Colonic mucosa (tissue), 4 donors: ENCODE measurements around the gene CYP2J2. TPM values are rescaled to one million over a fixed set of nuclear protein-coding genes. Genes with fewer than 3 reads are reported as not detected.
A peak's percentile ranks its signal among the peaks of the same experiment; 100 is the strongest.

Source experiments
- DNase-seq: peaks from one replicate; pipeline ENCODE4 v3.0.0-alpha.2; 2020
- H3K27ac ChIP-seq: fragments of 200-600 bp; one replicate; pipeline ENCODE4 v1.8.0; 2021
- H3K27me3 ChIP-seq: fragments of 200-600 bp; one replicate; pipeline ENCODE4 v1.8.0; 2021
- H3K36me3 ChIP-seq: fragments of 200-600 bp; one replicate; pipeline ENCODE4 v1.8.0; 2021
- H3K4me1 ChIP-seq: fragments of 200-600 bp; one replicate; pipeline ENCODE4 v1.8.0; 2021; ENCODE audit warnings: mild to moderate bottlenecking
- H3K4me3 ChIP-seq: fragments of 200-600 bp; one replicate; pipeline ENCODE4 v1.8.0; 2021
- H3K9ac ChIP-seq, 2 donors: one replicate each; pipeline ENCODE4 v1.7.0; 2013; ENCODE audit warnings: control low read depth in 2 of 2, low read depth in 2 of 2, low read length in 2 of 2
- H3K9me3 ChIP-seq: fragments of 200-600 bp; one replicate; pipeline ENCODE4 v1.8.0; 2021
- intact Hi-C: fragments of 100-400 bp; cut with DNase I; formaldehyde crosslinking; loops from one replicate; pipeline ENCODE4 v1.14.1; 2022
- total RNA-seq, 2 donors: library from RNA; stranded (reverse); fragmentation: NEBNext Ultra II Directional in 1 of 2; extraction: Animal tissue kit (Norgen Biotek cat#: 25700) in 1 of 2; gene quantifications; one replicate each; pipeline ENCODE4 v1.2.1, GENCODE V29; 2021
- TF ChIP-seq, protein P1 (sequence below): fragments of 200-600 bp; IDR thresholded peaks from one replicate; pipeline ENCODE4 v1.8.0; 2022; ENCODE audit warnings: antibody characterized with exemption, mild to moderate bottlenecking
- donor health status: healthy.
- donor health status: DM: no; HTN: no; CAD: no.
- donor health status: DM: no; HTN: no; CAD: no.

The CYP2J2 gene
- total RNA-seq, 2 donors from 2014 or later = 39.2 to 56.8 TPM

DNA sequence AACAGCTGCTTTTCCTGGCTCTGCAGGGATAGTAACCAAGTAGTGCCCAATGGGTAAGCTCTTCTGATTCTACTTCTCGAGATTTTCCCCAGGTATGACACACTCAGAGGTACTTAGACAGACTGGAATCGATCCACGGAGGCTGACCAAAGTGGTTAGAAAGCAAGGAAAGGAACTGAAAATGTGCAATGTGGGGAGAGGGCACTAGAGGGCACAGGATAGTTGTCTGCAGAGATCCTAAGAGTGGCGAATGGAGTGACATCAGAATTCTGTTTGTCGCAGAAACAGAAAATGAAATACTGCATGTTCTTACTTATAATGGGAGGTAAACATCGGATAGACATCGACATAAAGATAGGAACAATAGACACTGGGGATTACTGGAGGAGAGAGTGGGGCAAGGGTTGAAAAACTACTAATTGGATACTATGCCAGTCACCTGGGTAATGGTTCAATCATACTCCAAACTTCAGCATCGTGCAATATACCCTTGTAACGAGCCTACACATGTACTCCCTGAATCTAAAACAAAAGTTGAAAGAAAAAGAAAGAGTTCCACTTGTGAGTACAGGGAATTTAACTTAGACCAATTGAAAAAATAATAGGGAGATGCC, 23.3 kb downstream of the CYP2J2 start:
- Histone ChIP-seq H3K4me3 (no peak overlapping the region), H3K27ac (no peak overlapping the region), H3K9me3 (no peaks in the 10 kb centered on the region), H3K4me1 (no peaks in the 10 kb centered on the region), H3K9ac (no peak overlapping the region), H3K36me3 (no peaks in the 10 kb centered on the region), H3K27me3 (no peaks in the 10 kb centered on the region)
- intact Hi-C loops = no loop called here
- DNase-seq = peak; percentile 47
- TF ChIP-seq, protein P1, sequence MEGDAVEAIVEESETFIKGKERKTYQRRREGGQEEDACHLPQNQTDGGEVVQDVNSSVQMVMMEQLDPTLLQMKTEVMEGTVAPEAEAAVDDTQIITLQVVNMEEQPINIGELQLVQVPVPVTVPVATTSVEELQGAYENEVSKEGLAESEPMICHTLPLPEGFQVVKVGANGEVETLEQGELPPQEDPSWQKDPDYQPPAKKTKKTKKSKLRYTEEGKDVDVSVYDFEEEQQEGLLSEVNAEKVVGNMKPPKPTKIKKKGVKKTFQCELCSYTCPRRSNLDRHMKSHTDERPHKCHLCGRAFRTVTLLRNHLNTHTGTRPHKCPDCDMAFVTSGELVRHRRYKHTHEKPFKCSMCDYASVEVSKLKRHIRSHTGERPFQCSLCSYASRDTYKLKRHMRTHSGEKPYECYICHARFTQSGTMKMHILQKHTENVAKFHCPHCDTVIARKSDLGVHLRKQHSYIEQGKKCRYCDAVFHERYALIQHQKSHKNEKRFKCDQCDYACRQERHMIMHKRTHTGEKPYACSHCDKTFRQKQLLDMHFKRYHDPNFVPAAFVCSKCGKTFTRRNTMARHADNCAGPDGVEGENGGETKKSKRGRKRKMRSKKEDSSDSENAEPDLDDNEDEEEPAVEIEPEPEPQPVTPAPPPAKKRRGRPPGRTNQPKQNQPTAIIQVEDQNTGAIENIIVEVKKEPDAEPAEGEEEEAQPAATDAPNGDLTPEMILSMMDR = peak; percentile 31

DNA sequence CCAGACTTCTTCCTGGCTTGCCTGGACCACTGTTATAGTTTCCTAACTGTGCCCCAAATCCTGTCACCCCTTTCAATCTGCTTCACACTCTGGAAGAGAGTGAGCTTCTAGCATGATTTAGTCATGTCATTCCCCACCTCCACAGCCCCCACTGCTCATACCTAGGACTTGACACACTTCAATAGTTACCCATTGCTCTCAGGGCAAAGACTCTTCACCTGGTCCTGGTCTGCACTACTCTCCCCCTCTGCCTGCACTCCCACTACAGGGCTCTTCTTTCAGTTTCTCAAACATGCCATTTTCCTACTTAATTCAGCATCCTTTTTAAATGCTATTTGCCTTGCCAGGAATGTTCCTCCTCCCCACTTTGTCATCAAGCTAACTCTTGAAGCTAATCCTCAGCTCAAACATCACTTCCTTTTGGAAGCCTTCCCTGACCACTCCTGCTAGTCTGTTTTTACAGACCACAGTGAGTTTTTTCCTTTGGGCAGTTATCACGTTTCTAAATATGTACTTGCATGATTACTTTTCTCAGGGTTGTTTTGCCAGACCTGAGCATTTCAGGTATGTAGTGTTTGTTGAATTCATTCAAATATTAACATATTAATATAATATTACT, 24.7 kb downstream of the CYP2J2 start:
- Histone ChIP-seq H3K27ac (no peak overlapping the region), H3K9ac (no peak overlapping the region), H3K4me3 (no peak overlapping the region), H3K4me1 (peaks cover 7% of the 10 kb centered on the region), H3K9me3 (no peaks in the 10 kb centered on the region), H3K36me3 (no peaks in the 10 kb centered on the region), H3K27me3 (no peaks in the 10 kb centered on the region)
- no peak for DNase-seq
- intact Hi-C loops = no loop called here
- TF ChIP-seq, protein P1 = no peak

DNA sequence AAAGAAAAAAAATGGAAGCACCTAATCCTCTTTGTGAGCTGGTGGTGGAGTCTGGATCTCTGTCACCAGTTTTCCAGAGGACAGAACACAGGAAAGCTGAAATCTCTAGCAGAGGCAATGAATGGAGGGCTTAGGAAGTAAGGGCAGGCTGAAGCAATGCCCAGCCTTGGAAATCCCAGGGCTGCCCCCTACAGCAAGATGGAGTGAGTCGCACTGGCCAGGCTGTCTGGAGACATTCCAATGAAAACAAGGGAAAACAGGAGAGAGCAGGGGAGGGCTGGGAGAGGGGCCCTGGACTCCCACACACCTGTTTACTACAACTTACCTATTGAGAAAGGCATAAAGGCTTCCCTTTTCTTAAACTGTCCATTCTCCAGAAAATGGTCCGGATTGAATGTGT, 25.9 kb downstream of the CYP2J2 start:
- DNase-seq = no peak
- intact Hi-C loops = no loop called here

DNA sequence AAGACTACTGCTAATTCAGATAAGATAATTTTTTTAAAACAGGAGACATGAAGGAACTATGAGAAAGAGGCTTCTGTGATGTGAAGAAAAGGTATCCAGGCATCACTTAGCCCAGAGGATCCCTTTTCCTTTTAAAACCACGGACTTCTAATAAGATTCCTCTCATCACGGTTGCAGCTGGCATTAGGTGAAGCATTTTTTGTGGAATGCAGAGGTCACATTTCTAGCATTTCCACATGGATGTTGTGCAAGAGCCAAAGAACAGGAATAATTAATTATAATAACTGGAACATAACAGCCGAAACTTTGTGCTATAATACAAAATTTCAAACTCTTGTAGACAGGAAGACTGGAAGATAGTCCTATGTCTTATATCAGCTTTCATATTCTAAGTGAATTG, 27.6 kb downstream of the CYP2J2 start:
- no peak overlapping the region for H3K9ac ChIP-seq
- TF ChIP-seq, protein P1 = no peak
- intact Hi-C loops = no loop called here
- H3K27me3 ChIP-seq = no peaks in the 10 kb centered on the region
- no peaks in the 10 kb centered on the region for H3K36me3 ChIP-seq
- H3K4me1 ChIP-seq = peaks cover 12% of the 10 kb centered on the region
- DNase-seq = no peak
- H3K9me3 ChIP-seq = no peaks in the 10 kb centered on the region
- H3K27ac ChIP-seq = no peak overlapping the region
- no peak overlapping the region for H3K4me3 ChIP-seq

More for the DNA sequence above, 25.9 kb downstream of the CYP2J2 start:
- Histone ChIP-seq H3K4me3 (no peak overlapping the region), H3K27me3 (no peaks in the 10 kb centered on the region), H3K4me1 (peaks cover 7% of the 10 kb centered on the region), H3K9me3 (no peaks in the 10 kb centered on the region), H3K9ac (no peak overlapping the region), H3K27ac (no peak overlapping the region), H3K36me3 (no peaks in the 10 kb centered on the region)
- TF ChIP-seq, protein P1 = no peak

DNA sequence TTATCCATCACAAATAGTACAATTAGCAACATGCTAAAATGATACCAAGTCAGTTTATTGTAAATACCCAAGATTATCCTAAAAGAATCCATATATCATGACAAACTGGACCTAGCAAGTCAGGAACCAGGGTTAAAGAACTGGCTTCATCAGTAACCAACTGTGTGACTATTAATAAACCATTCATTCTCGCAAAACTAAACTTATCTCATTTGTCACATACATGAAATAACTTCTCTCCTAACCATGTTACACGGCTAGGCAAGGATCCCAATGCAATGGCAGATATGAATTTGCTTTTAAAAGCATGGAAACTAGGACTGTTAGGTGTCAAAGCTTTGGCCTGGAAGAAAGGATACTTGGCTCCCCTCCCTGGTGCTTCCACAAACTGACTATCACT, 29.4 kb downstream of the CYP2J2 start:
- H3K27ac ChIP-seq = no peak overlapping the region
- no peak overlapping the region for H3K9ac ChIP-seq
- no peaks in the 10 kb centered on the region for H3K36me3 ChIP-seq
- no peak for DNase-seq
- no peaks in the 10 kb centered on the region for H3K9me3 ChIP-seq
- TF ChIP-seq, protein P1 = no peak
- H3K27me3 ChIP-seq = no peaks in the 10 kb centered on the region
- H3K4me3 ChIP-seq = no peak overlapping the region
- intact Hi-C loops = no loop called here
- peaks cover 12% of the 10 kb centered on the region for H3K4me1 ChIP-seq
